Loucy (cell line): ENCODE data around the gene ZNG1B.
"Not testable (repeated sequence)": the region's sequence is repeated elsewhere in the genome, so short reads cannot be mapped to it uniquely, and the experiment has no call there.

ENCODE experiments used
- EZH2phosphoT487 ChIP-seq: fragments of 200-600 bp; IDR thresholded peaks from 2 replicates; pipeline ENCODE4 v1.6.1; 2018; ENCODE audit warnings: antibody characterized with exemption, mild to moderate bottlenecking, moderate library complexity, borderline replicate concordance
- TF ChIP-seq, protein P1 (sequence below): fragments of 200-600 bp; sonication (generic); conservative IDR thresholded peaks from 2 replicates; pipeline ENCODE4 v1.5.1; 2014; ENCODE audit warnings: mild to moderate bottlenecking, antibody characterized with exemption, low read length

DNA sequence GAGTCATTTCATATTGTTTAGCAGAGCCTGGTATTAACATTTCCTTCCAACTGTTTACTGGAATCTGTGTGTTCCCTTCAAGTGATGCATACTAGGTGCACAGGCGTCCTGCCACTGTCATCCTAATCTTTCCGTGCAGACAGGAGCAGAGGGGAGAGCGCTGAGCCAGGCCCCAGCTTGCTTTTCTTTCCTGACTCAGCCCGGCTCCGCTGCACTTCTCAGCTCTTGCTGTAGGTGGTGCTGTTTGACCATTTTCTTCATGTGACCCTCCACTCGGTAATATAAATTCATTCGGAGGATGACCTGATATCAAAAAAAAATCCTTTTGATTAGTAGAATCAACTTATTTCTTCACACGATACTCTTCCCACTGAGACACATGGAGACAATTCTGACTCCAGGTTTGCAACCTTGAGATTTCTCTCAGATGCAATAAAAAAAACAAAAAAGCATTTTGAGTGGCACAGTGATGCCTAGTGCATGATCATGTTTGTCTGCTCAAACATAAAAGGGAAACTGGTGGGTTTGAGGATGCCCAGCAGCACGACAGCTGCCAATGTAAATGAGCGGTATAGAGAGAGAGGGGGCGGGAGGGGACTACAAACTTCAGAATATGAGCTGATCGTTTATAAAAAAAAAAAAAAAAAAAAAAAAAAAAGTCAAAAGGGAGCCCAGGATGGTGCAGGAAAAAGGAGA lies 90.0 kb downstream of the ZNG1B start:
- TF ChIP-seq, protein P1, sequence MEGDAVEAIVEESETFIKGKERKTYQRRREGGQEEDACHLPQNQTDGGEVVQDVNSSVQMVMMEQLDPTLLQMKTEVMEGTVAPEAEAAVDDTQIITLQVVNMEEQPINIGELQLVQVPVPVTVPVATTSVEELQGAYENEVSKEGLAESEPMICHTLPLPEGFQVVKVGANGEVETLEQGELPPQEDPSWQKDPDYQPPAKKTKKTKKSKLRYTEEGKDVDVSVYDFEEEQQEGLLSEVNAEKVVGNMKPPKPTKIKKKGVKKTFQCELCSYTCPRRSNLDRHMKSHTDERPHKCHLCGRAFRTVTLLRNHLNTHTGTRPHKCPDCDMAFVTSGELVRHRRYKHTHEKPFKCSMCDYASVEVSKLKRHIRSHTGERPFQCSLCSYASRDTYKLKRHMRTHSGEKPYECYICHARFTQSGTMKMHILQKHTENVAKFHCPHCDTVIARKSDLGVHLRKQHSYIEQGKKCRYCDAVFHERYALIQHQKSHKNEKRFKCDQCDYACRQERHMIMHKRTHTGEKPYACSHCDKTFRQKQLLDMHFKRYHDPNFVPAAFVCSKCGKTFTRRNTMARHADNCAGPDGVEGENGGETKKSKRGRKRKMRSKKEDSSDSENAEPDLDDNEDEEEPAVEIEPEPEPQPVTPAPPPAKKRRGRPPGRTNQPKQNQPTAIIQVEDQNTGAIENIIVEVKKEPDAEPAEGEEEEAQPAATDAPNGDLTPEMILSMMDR: not testable (repeated sequence)
- not testable (repeated sequence) for TF ChIP-seq EZH2phosphoT487
